GM18517 (cell line): ENCODE results near the gene PCMTD2.

Source experiments
- ATAC-seq: cut with Tn5 transposase; IDR thresholded peaks from one replicate; pipeline ENCODE4 v1.9.1; 2021; ENCODE audit warnings: mild to moderate bottlenecking, moderate library complexity; ENCODE audit not compliant: unreplicated experiment

The PCMTD2 gene

GRCh38 chr20:64255361-64256281, at the start of gene PCMTD2:
PCMTD2 (plus strand) TSS chr20:64255748; CDS start chr20:64259966, 4,218 bp downstream.
- ATAC-seq, result peak; percentile 83

DNA sequence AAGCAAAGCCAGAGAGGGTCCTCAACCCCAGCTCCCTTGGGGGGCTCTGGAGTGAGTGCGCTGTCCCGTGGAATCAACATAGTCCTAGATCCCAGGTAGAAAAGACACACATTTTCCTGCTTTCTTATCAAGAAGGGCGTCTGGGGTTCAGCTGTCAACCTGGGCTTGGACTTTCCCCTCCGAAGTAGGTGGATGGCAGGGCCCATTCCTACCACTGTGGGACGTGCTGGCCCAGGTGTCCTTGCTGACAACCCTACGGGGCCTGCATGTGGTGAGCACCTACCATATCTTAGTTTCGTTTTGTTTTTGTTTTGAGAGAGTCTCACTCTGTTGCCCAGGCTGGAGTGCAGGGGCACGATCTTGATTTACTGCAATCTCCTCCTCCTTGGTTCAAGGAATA, 48.9 kb upstream of the PCMTD2 start:
- no peak for ATAC-seq

- ATAC-seq, result no peak
Observed at GRCh38 chr20:64207641-64208590, 47.6 kb upstream of the PCMTD2 start.

- no peak for ATAC-seq
Observed at GRCh38 chr20:64209148-64209547, 46.4 kb upstream of the PCMTD2 start.

- no peak for ATAC-seq
Observed at GRCh38 chr20:64210656-64211369, 44.7 kb upstream of the PCMTD2 start.

DNA sequence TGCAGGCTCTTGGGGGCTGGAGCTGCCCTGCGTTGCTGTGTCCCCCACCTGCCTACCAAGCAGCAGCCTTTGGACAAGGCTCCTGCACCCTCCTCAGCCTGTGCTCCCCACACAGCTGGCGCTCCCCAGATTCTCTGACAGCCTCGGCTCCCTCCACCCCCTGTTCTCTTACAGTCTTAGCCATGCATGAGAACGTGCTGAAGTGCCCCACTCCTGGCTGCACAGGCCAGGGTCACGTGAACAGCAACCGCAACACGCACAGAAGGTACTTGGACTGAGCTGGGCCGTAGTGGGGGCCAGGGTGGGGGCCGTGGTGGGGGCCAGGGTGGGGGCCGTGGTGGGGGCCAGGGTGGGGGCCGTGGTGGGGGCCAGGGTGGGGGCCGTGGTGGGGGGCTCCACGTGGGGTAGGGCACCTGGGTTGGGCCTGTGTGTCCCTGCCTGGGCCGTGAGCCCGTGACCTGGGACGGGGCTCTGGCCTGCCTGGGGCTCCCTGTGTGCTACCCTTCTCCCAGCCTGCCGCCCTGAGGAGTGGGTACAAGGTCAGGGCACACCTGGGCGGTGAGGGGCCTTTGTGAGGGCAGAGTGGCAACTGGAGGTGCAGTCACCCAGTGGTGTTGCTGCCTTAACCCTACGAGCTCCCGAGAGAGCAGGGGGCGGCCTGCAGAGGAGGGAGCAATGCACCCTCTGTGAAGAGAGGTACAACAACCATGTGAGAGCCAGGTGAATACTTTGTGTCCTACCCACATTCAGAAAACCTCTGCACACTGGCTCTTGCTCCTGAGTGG, 43.5 kb upstream of the PCMTD2 start:
- ATAC-seq, result no peak

DNA sequence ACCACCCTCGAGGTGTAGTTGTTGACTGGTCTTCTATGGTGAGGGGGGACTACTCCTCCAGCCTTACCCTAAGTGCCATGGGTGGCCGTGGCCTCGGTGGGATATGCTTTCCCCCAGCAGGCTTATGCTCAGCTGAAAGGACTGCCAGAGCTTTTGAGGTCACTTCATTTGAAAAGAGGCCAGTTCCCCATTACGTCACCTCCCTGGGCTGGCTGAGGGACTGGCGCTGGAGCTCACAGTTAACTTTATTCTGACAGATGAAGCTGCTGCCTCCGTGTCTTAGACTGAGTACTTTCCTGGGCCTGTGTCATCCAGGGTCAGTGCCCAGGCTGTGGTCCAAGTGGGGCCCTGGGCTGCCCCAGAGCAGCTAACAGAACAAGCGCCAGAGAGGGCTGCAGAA, 42.8 kb upstream of the PCMTD2 start:
- ATAC-seq, result no peak

DNA sequence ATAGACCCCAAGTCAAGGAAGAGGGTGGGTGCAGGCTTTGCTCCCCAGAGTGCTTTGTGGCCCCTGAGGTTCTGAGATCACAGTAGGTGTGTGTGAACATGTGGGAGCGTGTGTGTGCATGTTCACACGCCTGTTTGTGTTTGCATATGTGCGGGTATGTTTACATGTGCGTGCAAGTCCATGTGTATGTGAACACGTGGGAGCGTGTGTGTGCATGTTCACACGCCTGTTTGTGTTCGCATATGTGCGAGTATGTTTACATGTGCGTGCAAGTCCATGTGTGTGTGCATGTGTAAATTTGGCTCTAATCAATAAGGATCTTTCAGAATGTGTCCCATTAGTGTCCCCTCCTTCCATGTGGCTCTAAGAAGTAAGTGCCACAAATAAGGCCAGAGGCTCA, 41.4 kb upstream of the PCMTD2 start:
- ATAC-seq, result no peak

DNA sequence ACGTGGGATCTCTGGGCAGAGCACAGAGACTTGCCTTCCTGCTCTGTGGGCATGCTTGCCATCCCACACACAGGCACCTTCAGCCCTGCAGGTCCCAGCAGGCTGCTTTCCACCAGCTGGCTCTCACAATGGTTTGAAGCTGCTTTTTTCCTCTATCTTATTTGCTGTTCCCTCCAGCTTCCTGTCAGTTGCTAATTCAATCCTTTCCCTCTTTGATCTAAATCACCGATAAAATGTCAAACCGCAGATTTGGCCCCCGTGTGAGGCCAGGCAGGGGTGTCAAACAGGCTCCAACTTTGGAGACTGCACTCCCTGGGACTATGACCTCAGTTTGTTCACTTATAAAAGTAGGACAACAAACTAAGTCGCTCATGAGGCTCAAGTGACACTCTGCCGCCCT, 40.6 kb upstream of the PCMTD2 start:
- no peak for ATAC-seq

DNA sequence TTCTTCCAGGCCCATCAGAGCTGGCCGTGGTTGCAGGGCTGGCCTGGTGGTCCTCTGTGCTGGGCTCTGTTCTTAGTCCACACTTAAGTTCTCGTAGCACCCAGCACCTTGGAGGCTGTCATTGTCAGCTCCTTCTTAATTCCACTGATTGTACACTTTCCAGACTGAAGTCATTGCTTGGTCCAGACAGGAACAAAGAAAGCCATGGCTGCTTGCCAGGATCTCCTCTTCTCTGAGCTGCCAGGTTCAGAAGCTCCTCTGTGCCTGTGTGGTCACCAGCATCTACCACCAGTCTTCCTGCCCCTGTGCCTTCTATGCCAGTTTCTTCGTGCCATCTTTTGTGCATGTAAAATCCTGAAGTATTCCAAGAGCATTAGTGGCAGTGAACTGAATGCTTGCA, 39.5 kb upstream of the PCMTD2 start:
- ATAC-seq, result no peak

DNA sequence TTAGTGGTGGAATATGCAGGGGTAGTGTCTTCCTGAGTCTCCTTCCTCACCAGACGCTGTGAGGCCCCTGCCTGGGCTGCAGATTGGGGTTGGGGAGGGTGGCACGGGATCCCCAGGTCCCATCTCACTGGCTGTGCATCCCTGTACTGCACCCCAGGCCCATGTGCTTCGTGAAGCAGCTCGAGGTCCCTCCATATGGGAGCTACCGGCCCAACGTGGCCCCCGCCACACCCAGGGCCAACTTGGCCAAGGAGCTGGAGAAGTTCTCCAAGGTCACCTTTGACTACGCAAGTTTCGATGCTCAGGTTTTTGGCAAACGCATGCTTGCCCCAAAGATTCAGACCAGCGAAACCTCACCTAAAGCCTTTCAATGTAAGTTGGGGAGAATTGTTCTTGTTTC, 38.6 kb upstream of the PCMTD2 start:
- ATAC-seq, result no peak

DNA sequence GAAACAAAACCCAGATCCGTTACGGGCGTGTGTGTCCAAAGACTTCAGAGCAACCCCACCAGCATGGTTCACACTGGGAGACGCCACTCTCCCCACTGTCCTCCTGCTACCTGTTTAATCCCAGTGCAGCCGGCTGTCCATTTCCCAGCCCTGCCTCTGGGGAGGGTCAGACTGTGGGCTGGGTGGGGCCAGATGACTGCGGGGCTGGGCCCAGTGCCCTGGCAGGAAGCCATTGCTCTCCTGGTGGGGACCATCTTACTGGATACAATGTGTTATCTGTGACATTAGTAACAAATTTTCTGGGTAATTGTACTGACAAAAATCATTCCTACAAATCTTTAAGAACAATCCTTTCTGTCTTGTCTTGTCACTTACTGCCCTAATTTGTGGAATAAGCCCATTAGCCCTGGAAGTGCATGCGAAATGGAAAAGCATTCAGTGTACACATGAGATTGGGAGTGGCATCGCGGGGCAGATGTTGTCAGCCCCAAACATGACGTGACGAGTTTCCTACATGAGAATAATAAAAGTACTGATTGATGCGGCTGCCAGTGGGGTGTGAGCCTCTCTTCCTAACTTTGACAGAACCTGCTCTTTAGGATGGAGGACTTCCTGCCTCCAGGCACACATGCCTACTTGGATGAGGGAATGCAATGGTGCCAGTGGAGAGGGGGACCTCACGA, 37.9 kb upstream of the PCMTD2 start:
- no peak for ATAC-seq

DNA sequence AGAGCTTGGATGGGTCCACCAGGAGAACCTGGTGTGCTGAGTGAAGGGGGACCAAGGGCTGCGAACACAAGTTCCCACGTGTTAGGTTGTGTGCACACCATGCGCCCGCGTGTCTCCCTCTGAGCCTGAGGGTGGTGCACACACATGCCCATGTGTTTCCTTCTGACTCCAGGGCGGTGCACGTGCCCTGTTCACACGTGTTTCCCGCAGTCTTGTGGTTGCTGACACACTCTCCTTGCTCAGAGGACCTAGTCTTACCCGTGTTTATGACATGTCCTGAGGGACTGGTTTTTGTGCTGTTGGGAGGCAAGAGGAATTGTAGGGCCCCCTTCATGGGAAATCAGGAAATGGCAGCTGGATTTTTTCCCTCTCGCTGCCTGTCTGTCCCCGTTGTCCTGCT, 36.3 kb upstream of the PCMTD2 start:
- no peak for ATAC-seq

DNA sequence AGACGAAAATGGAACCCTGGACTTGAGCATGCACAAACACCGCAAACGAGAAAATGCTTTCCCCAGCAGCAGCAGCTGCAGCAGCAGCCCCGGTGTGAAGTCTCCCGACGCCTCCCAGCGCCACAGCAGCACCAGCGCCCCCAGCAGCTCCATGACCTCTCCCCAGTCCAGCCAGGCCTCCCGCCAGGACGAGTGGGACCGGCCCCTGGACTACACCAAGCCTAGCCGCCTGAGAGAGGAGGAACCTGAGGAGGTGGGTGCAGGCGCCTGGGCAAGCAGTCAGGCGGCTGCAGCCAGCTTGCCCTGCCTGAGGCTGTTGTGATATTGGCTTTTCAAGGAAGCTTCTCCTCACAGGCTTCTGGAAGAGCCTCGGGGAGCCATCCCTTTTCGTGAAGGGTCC, 35.8 kb upstream of the PCMTD2 start:
- no peak for ATAC-seq

GRCh38 chr20:64220420-64220819, 35.1 kb upstream of the PCMTD2 start:
- no peak for ATAC-seq

DNA sequence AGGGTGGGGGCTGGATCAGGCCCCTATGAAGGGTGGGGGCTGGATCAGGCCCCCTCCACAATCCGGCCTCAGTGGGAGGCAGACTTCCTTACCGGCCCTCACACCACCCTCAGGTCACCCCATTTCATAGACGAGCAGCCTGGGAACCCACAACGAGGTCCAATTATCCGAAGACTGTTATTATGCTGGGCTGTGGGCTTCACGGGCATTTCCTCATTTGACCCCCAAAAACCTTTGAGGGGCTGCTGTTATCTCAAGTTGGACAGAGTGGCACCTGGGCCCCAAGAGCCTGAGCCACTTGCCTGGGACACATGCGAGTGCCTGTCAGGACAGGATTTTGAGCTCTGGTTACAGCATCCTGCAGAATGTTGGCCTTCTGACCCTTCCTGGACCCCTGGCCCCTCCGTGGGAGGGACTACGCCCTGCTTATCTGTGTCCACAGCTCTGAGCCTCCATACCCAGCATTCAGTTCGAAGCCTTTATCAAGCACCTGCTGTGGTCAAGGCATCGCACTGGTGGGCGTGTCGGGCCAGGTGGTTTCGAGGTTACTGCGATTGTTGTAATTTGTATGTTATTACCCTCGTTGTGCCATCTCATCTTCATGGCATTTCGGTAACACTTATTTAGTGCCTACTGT, 34.5 kb upstream of the PCMTD2 start:
- ATAC-seq, result no peak

DNA sequence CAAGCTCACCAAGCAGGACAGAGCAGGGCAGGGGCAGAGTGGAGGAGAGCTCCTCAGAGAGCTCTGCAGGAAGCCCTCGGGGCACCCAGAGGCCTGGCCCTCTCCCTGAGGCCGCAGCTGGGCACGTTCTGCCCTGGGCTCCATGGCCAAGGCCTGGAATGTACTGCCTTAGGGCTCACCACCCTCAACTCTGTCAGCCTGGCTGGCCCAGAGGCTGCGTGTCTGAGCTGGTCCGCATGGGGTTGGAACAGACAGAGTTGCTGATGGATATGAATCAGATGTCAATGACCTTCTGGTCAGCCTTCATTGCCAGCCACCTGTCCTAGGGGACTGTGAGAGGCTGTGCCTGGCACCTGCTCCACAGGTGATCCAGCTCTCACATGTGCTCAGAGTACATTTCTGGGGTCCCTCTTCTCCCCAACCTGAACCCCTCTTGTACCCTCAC, 33.2 kb upstream of the PCMTD2 start:
- no peak for ATAC-seq

DNA sequence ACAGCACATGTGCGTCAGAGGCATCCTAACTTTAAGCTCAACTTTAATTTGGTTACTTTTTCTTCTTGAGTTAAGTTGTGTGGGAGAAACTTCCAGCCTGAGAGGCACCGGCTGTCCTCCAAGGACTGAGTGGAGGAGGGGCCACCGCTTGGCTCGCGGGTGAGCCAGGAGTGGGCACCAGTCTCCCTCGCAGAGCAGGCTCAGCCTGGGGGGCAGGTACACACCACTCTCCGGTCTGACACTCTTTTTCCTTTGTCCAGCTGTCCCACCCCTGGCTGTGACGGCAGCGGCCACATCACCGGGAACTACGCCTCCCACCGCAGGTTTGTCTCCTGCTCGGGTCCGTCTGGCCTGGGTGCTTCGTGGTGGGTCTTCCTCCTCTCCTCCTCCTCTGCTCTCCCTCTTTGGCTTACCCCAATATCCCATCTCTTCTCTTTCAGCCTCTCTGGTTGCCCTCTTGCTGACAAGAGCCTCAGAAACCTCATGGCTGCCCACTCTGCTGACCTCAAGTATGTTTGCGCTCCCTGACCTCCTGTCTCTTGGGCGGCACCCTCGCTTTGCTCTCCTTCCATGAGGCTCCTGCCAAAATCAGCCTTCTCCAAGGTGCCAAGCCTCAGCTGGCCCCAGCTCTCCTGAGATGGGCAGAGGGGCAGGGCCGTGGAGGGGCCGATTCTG, 32.6 kb upstream of the PCMTD2 start:
- ATAC-seq, result no peak
